Subcutaneous adipose tissue (tissue), 4 donors: ENCODE measurements around the gene TUBA4B. TPM values are rescaled to one million over a fixed set of nuclear protein-coding genes. Genes with fewer than 3 reads are reported as not detected.

Experiments
- CTCF ChIP-seq: fragments of 450-650 bp; IDR thresholded peaks from one replicate; pipeline ENCODE4 v1.5.1; 2016; ENCODE audit warnings: low read depth, mild to moderate bottlenecking, control low read depth, antibody characterized with exemption, moderate library complexity
- total RNA-seq, 4 donors: library from RNA; depleted of rRNA; stranded (reverse); fragments of >200 nt; gene quantifications; one replicate each; pipeline ENCODE4 v1.1.0, GENCODE V29; 2016

Gene TUBA4B
- total RNA-seq, 4 donors from 2014 or later: not detected

DNA sequence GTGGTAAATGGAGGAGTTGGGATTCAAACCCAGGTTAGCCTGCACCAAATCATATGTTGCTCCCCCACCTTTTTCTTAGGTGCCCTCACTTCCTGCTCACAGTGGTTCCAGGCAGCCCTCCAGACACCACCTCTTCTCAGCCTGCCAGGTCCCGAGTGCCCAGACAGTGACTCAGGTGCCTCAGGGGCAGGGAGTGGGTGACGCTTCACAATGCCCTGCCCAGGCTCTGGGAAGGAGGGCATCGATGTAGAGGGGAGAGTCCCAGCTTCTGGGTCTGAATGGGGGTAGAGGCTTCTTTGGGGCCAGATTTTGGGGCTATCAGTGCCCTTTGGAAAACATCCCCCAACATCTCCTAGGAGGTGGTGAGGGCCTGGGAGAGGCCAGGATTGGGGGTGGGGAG, 20.9 kb downstream of the TUBA4B start:
- no peak for TF ChIP-seq CTCF

- TF ChIP-seq CTCF: no peak
Measured at GRCh38 chr2:219274361-219274921, 21.4 kb downstream of the TUBA4B start.

DNA sequence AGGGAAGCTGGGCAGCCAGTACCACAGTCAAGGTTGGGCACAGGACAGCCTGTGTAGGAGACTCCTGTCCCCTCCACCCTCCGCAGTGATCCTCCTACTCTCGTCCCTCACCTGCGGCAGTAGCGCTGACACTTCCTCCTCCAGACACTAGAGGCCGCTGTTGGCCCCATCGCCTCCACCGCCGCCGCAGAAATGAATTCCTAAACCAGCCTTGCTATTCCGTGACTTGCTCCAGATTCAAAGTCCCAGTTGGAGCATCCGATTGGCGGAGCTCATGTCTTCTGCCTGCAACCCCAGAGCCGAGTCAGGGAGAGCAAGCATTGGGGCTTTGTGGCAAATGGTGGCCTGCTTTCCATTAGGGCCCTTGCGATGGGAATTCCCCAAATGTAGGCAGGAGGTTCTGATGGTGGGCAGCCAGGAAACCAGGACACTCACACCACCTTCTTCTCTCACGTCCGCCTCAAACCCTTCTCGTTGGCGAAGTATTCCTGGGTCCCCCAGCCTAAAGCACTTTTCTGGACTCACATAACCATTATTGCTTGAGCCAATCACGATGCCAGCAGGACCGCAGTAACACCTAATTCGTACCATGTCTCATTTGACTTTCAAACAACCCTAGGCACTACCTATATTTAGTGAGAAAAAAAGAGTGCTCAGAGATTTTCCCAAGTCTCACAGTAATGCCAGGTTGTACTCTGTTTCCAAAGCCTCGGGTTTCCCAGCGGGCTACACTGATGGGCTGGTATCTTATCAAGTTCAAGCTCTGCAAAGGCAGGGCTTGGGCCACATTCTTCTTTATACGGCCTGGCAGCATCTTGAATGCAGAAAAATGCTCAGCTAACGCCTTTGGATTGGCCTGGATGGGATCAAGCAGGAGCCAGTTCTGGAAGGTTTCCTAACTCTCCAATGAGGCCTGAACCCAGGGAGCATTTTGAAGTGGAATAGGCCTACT, 24.9 kb downstream of the TUBA4B start:
- TF ChIP-seq CTCF: no peak

DNA sequence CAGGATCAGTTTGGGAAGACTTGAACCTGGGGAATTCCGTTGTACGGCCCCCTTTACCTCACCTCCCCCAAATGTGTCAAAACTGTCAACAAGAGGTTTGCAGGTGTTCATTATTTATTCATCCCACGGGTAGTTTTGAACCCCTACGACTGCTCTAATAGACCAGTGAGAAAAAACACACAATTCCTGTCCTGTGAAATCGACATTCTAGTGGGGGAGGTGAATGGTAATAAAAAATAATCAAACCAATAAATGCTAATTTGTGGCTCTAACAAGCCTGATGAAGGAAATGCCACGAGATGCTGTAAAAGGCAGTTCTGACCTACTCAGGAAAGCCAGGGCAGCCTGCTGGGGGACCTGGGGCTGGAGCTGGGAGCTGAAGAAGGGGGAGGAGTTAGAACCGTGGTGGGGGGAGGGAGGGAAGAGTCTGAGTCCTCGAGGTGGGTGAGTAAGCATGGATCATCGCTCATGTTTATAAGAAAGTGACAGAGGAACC, 25.7 kb downstream of the TUBA4B start:
- no peak for TF ChIP-seq CTCF

DNA sequence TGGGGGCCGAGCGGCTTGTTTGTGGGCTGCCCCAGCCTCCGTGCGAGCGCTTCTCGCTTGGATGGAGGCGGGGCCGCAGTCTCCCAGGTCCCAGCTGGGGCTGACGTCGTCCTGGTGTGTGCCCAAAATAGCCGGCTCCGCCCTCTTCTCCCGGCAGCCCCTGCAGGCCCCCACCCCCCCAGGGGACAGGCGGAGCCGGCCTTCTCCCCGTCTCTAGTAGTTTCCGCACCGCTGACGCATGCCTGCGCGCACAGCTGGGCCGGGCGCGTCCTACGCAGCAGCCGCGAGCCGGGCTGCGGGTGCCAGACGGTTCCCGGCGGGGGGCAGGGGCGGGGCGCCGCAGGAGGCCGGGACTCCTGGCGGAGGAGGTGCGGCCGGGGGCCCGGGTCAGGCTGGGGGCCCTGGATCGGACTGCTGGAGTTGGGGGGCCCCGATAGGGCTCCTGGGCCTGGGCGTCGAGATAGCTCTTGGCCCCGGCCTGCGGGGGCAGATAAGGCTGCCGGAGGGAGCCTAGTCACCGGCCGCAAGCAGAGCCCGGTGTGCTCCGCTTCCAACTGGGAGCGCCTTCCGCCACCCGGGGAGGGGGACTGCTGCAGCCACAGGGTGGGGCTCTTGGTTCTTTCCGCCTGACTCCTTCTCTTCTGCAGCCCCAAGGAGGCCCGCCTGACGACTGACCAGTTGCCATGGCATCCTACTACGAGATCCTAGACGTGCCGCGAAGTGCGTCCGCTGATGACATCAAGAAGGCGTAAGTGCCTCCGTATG, 26.3 kb downstream of the TUBA4B start, which contains the start of gene DNAJB2:
Gene DNAJB2, plus strand, starts transcription at position 216 of the 765 bp plus-strand sequence. Its CDS starts 468 bp downstream, at position 684.
- TF ChIP-seq CTCF: no peak

GRCh38 chr2:219279916-219280516, 27.0 kb downstream of the TUBA4B start:
- no peak for TF ChIP-seq CTCF
